WTC11 (cell line): Measurements from ENCODE around the gene DENND4A. TPM values are rescaled to one million over a fixed set of nuclear protein-coding genes. Genes with fewer than 3 reads are reported as not detected.

ENCODE experiments used
- AFF4 ChIP-seq: sonication (generic); formaldehyde crosslinking; IDR thresholded peaks from 2 replicates; pipeline ENCODE4 v1.8.1; 2023; ENCODE audit warnings: mild to moderate bottlenecking, missing genetic modification reagents, borderline replicate concordance
- ARID4B ChIP-seq: sonication (generic); formaldehyde crosslinking; IDR thresholded peaks from 2 replicates; pipeline ENCODE4 v1.8.0; 2023; ENCODE audit warnings: missing genetic modification reagents, mild to moderate bottlenecking, borderline replicate concordance
- ATF3 ChIP-seq: sonication (generic); formaldehyde crosslinking; conservative IDR thresholded peaks from 2 replicates; pipeline ENCODE4 v1.8.1; 2022; ENCODE audit warnings: mild to moderate bottlenecking, missing genetic modification reagents
- CBFB ChIP-seq: sonication (generic); formaldehyde crosslinking; IDR thresholded peaks from 2 replicates; pipeline ENCODE4 v1.8.1; 2022; ENCODE audit warnings: mild to moderate bottlenecking, low read depth, missing genetic modification reagents
- E2F1 ChIP-seq: sonication (generic); formaldehyde crosslinking; IDR thresholded peaks from 2 replicates; pipeline ENCODE4 v1.8.0; 2022; ENCODE audit warnings: mild to moderate bottlenecking, missing genetic modification reagents
- ETV6 ChIP-seq: sonication (generic); formaldehyde crosslinking; IDR thresholded peaks from 2 replicates; pipeline ENCODE4 v1.8.1; 2022; ENCODE audit warnings: mild to moderate bottlenecking, missing genetic modification reagents
- HMGXB4 ChIP-seq: sonication (generic); formaldehyde crosslinking; IDR thresholded peaks from 2 replicates; pipeline ENCODE4 v1.8.1; 2023; ENCODE audit warnings: mild to moderate bottlenecking, moderate library complexity, missing genetic modification reagents
- IRF2 ChIP-seq: sonication (generic); formaldehyde crosslinking; IDR thresholded peaks from 2 replicates; pipeline ENCODE4 v1.8.0; 2022; ENCODE audit warnings: low read depth, missing genetic modification reagents, borderline replicate concordance
- JAZF1 ChIP-seq: fragments of 250-450 bp; sonication (Bioruptor Pico); IDR thresholded peaks from 2 replicates; pipeline ENCODE4 v1.9.0; 2021; ENCODE audit warnings: moderate library complexity, mild to moderate bottlenecking, inconsistent platforms
- MLX ChIP-seq: sonication (generic); formaldehyde crosslinking; IDR thresholded peaks from 2 replicates; pipeline ENCODE4 v1.8.1; 2023; ENCODE audit warnings: mild to moderate bottlenecking, missing genetic modification reagents, moderate library complexity
- MXD4 ChIP-seq: fragments of 250-450 bp; sonication (Bioruptor Pico); IDR thresholded peaks from 2 replicates; pipeline ENCODE4 v1.8.0; 2021; ENCODE audit warnings: mild to moderate bottlenecking, moderate library complexity, borderline replicate concordance
- NFYB ChIP-seq: sonication (generic); formaldehyde crosslinking; conservative IDR thresholded peaks from 2 replicates; pipeline ENCODE4 v1.8.0; 2022; ENCODE audit warnings: low read depth, missing genetic modification reagents
- RORB ChIP-seq: fragments of 250-450 bp; sonication (Bioruptor Pico); IDR thresholded peaks from 2 replicates; pipeline ENCODE4 v1.9.0; 2021; ENCODE audit warnings: mild to moderate bottlenecking
- SP1 ChIP-seq: sonication (generic); formaldehyde crosslinking; conservative IDR thresholded peaks from 2 replicates; pipeline ENCODE4 v1.8.1; 2022; ENCODE audit warnings: missing genetic modification reagents
- TEAD1 ChIP-seq: sonication (generic); formaldehyde crosslinking; IDR thresholded peaks from 2 replicates; pipeline ENCODE4 v1.8.0; 2022; ENCODE audit warnings: mild to moderate bottlenecking, missing genetic modification reagents
- TP53 ChIP-seq: sonication (generic); formaldehyde crosslinking; IDR thresholded peaks from 2 replicates; pipeline ENCODE4 v1.8.1; 2023; ENCODE audit warnings: mild to moderate bottlenecking, missing genetic modification reagents
- ZBTB21 ChIP-seq: sonication (generic); formaldehyde crosslinking; IDR thresholded peaks from 2 replicates; pipeline ENCODE4 v1.8.1; 2023; ENCODE audit warnings: mild to moderate bottlenecking, missing genetic modification reagents, borderline replicate concordance
- ZNF219 ChIP-seq: sonication (generic); formaldehyde crosslinking; IDR thresholded peaks from 2 replicates; pipeline ENCODE4 v1.8.0; 2023; ENCODE audit warnings: missing genetic modification reagents, mild to moderate bottlenecking, borderline replicate concordance
- ZNF281 ChIP-seq: sonication (generic); formaldehyde crosslinking; IDR thresholded peaks from 2 replicates; pipeline ENCODE4 v1.8.0; 2023; ENCODE audit warnings: mild to moderate bottlenecking, missing genetic modification reagents
- ZNF317 ChIP-seq: sonication (generic); formaldehyde crosslinking; IDR thresholded peaks from 2 replicates; pipeline ENCODE4 v1.8.1; 2023; ENCODE audit warnings: low read depth, mild to moderate bottlenecking, moderate library complexity, missing genetic modification reagents, borderline replicate concordance
- ZNF396 ChIP-seq: fragments of 250-450 bp; sonication (Bioruptor Pico); IDR thresholded peaks from 2 replicates; pipeline ENCODE4 v1.8.0; 2021; ENCODE audit warnings: mild to moderate bottlenecking, moderate library complexity, borderline replicate concordance
- ZNF416 ChIP-seq: fragments of 250-450 bp; sonication (Bioruptor Pico); IDR thresholded peaks from 2 replicates; pipeline ENCODE4 v1.9.0; 2021; ENCODE audit warnings: mild to moderate bottlenecking, inconsistent platforms
- ZNF671 ChIP-seq: fragments of 250-450 bp; sonication (Bioruptor Pico); IDR thresholded peaks from 2 replicates; pipeline ENCODE4 v1.8.0; 2021; ENCODE audit warnings: mild to moderate bottlenecking
- total RNA-seq: library from RNA; stranded (reverse); gene quantifications from 3 replicates; pipeline ENCODE4 v1.2.3, GENCODE V29; 2021

DENND4A gene
- total RNA-seq, 1 experiment from 2014 or later, result 5.7 TPM

GRCh38 chr15:65610871-65611718 is 181.0 kb downstream of the DENND4A start, which contains the start of gene INTS14 (continued):
- TF ChIP-seq HMGXB4 (CRISPR knock-in tag) (peak; percentile 98), ZNF317 (CRISPR knock-in tag) (0 out of 2 replicates have a peak, but pooled peaks have one; percentile 60), NFYB (peak; percentile 36; the same call in 1 of the 2 replicates), CBFB (CRISPR knock-in tag) (peak; percentile 99), SP1 (CRISPR knock-in tag) (peak; percentile 97), TEAD1 (0 out of 2 replicates have a peak, but pooled peaks have one; percentile 72), MLX (CRISPR knock-in tag) (peak; percentile 59; the same call in 1 of the 2 replicates), E2F1 (CRISPR knock-in tag) (0 out of 2 replicates have a peak, but pooled peaks have one; percentile 35), IRF2 (CRISPR knock-in tag) (no peak), ZNF416 (no peak), RORB (no peak), ARID4B (CRISPR knock-in tag) (peak; percentile 76; the same call in 1 of the 2 replicates), ZNF281 (CRISPR knock-in tag) (0 out of 2 replicates have a peak, but pooled peaks have one; percentile 71), TP53 (CRISPR knock-in tag) (peak; percentile 95), AFF4 (CRISPR knock-in tag) (peak; percentile 54; the same call in 1 of the 2 replicates), ZNF219 (CRISPR knock-in tag) (peak; percentile 43; the same call in 1 of the 2 replicates), ZNF671 (CRISPR knock-in tag) (no peak), MXD4 (CRISPR knock-in tag) (no peak), ZNF396 (CRISPR knock-in tag) (no peak), ETV6 (CRISPR knock-in tag) (peak; percentile 36; the same call in 1 of the 2 replicates), JAZF1 (no peak), ZBTB21 (CRISPR knock-in tag) (peak; percentile 94), ATF3 (CRISPR knock-in tag) (no peak)
